ENCODE results near the gene CISH.

Gene CISH

GRCh38 chr3:50630394-50630793 is 18.8 kb upstream of the CISH start:
- no peak for TF ChIP-seq CTCF (IDR thresholded peaks at IDR 0.05; ENCODE audit: low read depth, low read length)
- H3K4me3 ChIP-seq (ENCODE audit: low read depth, low read length) = no peak overlapping the region

- no peak overlapping the region for H3K4me3 ChIP-seq (ENCODE audit: low read depth, low read length)
- TF ChIP-seq CTCF (IDR thresholded peaks at IDR 0.05; ENCODE audit: low read depth, low read length) = no peak
Measured at GRCh38 chr3:50628601-50629000, 17.0 kb upstream of the CISH start.

GRCh38 chr3:50627407-50628051 is 16.0 kb upstream of the CISH start:
- H3K4me3 ChIP-seq (ENCODE audit: low read depth, low read length) = no peak overlapping the region
- TF ChIP-seq CTCF (IDR thresholded peaks at IDR 0.05; ENCODE audit: low read depth, low read length) = peak; percentile 10; the same call in 1 of the 2 replicates

GRCh38 chr3:50626401-50626800 is 14.8 kb upstream of the CISH start:
- TF ChIP-seq CTCF (IDR thresholded peaks at IDR 0.05; ENCODE audit: low read depth, low read length) = no peak
- H3K4me3 ChIP-seq (ENCODE audit: low read depth, low read length) = no peak overlapping the region

- H3K4me3 ChIP-seq (ENCODE audit: low read depth, low read length) = no peak overlapping the region
- TF ChIP-seq CTCF (IDR thresholded peaks at IDR 0.05; ENCODE audit: low read depth, low read length) = no peak
Measured at GRCh38 chr3:50625231-50626182, 13.9 kb upstream of the CISH start.

- no peak overlapping the region for H3K4me3 ChIP-seq (ENCODE audit: low read depth, low read length)
- TF ChIP-seq CTCF (IDR thresholded peaks at IDR 0.05; ENCODE audit: low read depth, low read length) = no peak
Measured at GRCh38 chr3:50624634-50625033, 13.1 kb upstream of the CISH start.
